Neural progenitor cell (in vitro differentiated cells): ENCODE results near the gene HPCA. TPM values are rescaled to one million over a fixed set of nuclear protein-coding genes. Genes with fewer than 3 reads are reported as not detected.

Source experiments
- DNase-seq: peaks from one replicate; pipeline ENCODE4 v3.0.0-alpha.2; 2016; ENCODE audit warnings: low spot score
- H2AFZ ChIP-seq: fragments of 200-600 bp; sonication (generic); replicated peaks from 2 replicates; pipeline ENCODE4 v1.6.1; 2016; ENCODE audit warnings: antibody characterized with exemption
- H3F3A ChIP-seq: fragments of 200-600 bp; sonication (generic); 2 replicates; pipeline ENCODE4 v1.6.1; 2016; ENCODE audit warnings: antibody characterized with exemption, low read depth
- H3K27ac ChIP-seq: fragments of 200-600 bp; sonication (generic); 2 replicates; pipeline ENCODE4 v1.5.1; 2016; ENCODE audit warnings: mild to moderate bottlenecking
- H3K27me3 ChIP-seq: fragments of 200-600 bp; sonication (generic); 2 replicates; pipeline ENCODE4 v1.6.1; 2016; ENCODE audit warnings: mild to moderate bottlenecking, moderate library complexity
- H3K36me3 ChIP-seq: fragments of 200-600 bp; sonication (generic); 2 replicates; pipeline ENCODE4 v1.5.1; 2016
- H3K4me1 ChIP-seq: fragments of 200-600 bp; sonication (generic); 2 replicates; pipeline ENCODE4 v1.6.1; 2016; ENCODE audit warnings: mixed run types
- H3K4me2 ChIP-seq: fragments of 200-600 bp; sonication (generic); 2 replicates; pipeline ENCODE4 v1.6.1; 2016
- H3K4me3 ChIP-seq: fragments of 200-600 bp; sonication (generic); 2 replicates; pipeline ENCODE4 v1.5.1; 2016
- H3K79me2 ChIP-seq: fragments of 200-600 bp; sonication (generic); 2 replicates; pipeline ENCODE4 v1.6.1; 2016; ENCODE audit warnings: low read depth
- H3K9ac ChIP-seq: fragments of 200-600 bp; sonication (generic); 2 replicates; pipeline ENCODE4 v1.6.1; 2016
- H3K9me3 ChIP-seq: fragments of 200-600 bp; sonication (generic); 2 replicates; pipeline ENCODE4 v1.5.1; 2016; ENCODE audit warnings: low read depth
- H4K20me1 ChIP-seq: fragments of 200-600 bp; sonication (generic); 2 replicates; pipeline ENCODE4 v1.6.1; 2016; ENCODE audit warnings: low read depth
- H3K27ac Mint-ChIP-seq: 3 replicates; pipeline ENCODE4 v1.8.0; 2021; ENCODE audit warnings: mixed read lengths
- H3K27me3 Mint-ChIP-seq: 2 replicates; pipeline ENCODE4 v1.8.0; 2022; ENCODE audit warnings: low read depth, mild to moderate bottlenecking, inconsistent platforms, moderate library complexity, mixed read lengths; ENCODE audit not compliant: insufficient read depth
- H3K36me3 Mint-ChIP-seq: 3 replicates; pipeline ENCODE4 v1.8.0; 2021; ENCODE audit warnings: mixed read lengths
- H3K4me1 Mint-ChIP-seq: 3 replicates; pipeline ENCODE4 v1.8.0; 2021; ENCODE audit warnings: mixed read lengths
- H3K4me3 Mint-ChIP-seq: 3 replicates; pipeline ENCODE4 v1.8.0; 2021; ENCODE audit warnings: mild to moderate bottlenecking, moderate library complexity, mixed read lengths
- H3K9me3 Mint-ChIP-seq: 3 replicates; pipeline ENCODE4 v1.8.0; 2020; ENCODE audit warnings: mixed read lengths
- EZH2 ChIP-seq: fragments of 200-600 bp; sonication (generic); IDR thresholded peaks from 2 replicates; pipeline ENCODE4 v1.6.1; 2017; ENCODE audit warnings: antibody characterized with exemption, mild to moderate bottlenecking, moderate library complexity
- EZH2phosphoT487 ChIP-seq: fragments of 200-600 bp; sonication (generic); IDR thresholded peaks from 2 replicates; pipeline ENCODE4 v1.6.1; 2017; ENCODE audit warnings: antibody characterized with exemption
- total RNA-seq: library from RNA; depleted of rRNA; stranded (reverse); fragments of >200 nt; gene quantifications from 2 replicates; pipeline ENCODE4 v1.2.3, GENCODE V29; 2015; ENCODE audit warnings: low replicate concordance
- TF ChIP-seq, protein P1 (sequence below): fragments of 200-600 bp; sonication (generic); IDR thresholded peaks from 2 replicates; pipeline ENCODE4 v1.5.1; 2017; ENCODE audit warnings: antibody characterized with exemption, mild to moderate bottlenecking

Gene HPCA
- total RNA-seq, 1 donor from 2014 or later: not detected

- Mint-ChIP-seq H3K4me3 (no peak overlapping the region), H3K27me3 (peaks cover 5% of the 10 kb centered on the region), H3K27ac (peak overlapping the region; percentile 88), H3K9me3 (no peaks in the 10 kb centered on the region), H3K36me3 (peaks cover 19% of the 10 kb centered on the region), H3K4me1 (peaks cover 35% of the 10 kb centered on the region)
- Histone ChIP-seq H4K20me1 (no peaks in the 10 kb centered on the region), H3K4me3 (no peak overlapping the region), H3K9me3 (no peaks in the 10 kb centered on the region), H3K27ac (no peak overlapping the region), H3F3A (peaks cover 8% of the 10 kb centered on the region), H3K36me3 (no peaks in the 10 kb centered on the region), H2AFZ (no peak overlapping the region), H3K4me2 (no peak overlapping the region), H3K9ac (no peak overlapping the region), H3K79me2 (no peaks in the 10 kb centered on the region), H3K4me1 (peaks cover 4% of the 10 kb centered on the region), H3K27me3 (peaks cover 4% of the 10 kb centered on the region)
- no peak for DNase-seq
- TF ChIP-seq EZH2: no peak
- no peak for TF ChIP-seq EZH2phosphoT487
- TF ChIP-seq, protein P1, sequence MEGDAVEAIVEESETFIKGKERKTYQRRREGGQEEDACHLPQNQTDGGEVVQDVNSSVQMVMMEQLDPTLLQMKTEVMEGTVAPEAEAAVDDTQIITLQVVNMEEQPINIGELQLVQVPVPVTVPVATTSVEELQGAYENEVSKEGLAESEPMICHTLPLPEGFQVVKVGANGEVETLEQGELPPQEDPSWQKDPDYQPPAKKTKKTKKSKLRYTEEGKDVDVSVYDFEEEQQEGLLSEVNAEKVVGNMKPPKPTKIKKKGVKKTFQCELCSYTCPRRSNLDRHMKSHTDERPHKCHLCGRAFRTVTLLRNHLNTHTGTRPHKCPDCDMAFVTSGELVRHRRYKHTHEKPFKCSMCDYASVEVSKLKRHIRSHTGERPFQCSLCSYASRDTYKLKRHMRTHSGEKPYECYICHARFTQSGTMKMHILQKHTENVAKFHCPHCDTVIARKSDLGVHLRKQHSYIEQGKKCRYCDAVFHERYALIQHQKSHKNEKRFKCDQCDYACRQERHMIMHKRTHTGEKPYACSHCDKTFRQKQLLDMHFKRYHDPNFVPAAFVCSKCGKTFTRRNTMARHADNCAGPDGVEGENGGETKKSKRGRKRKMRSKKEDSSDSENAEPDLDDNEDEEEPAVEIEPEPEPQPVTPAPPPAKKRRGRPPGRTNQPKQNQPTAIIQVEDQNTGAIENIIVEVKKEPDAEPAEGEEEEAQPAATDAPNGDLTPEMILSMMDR: no peak
Measured at GRCh38 chr1:32864375-32865019, 21.8 kb upstream of the HPCA start.

DNA sequence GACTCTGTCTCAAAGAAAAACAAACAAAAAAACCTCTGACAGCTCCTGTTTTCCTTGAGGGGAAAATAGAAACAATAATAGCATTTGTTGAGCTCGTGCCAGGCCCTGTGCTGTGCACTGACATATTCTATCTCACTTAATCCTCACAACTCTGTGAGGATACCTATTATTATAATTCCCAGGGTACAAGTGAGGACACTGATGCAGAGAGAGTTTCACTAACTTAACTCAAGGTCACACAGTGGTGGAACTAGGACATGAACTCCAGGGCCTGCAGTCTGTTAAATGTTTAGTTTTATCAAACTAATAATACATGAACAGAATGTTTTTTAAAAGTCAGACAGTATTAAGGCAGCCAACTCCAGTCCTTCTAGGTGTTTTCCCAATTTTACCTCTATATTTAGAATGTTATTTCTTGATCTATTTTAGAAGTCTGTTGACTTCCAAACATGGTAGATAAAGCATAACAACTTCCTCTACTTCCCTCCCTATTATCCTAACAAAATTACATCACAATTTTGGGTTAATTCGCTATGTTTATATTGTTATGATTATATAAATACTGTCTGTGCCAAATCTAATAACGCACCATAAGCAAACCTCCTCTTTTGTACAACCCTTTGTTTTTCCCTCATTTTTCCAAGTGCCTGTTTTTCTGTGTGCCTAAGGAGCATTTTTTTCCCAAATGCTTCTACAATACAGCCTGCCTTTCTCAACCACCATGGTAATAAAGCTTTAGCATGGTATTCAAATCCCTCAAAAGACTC lies 20.5 kb upstream of the HPCA start:
- no peaks in the 10 kb centered on the region for H3K9me3 ChIP-seq
- no peak overlapping the region for H3K4me3 ChIP-seq
- no peak overlapping the region for H3K9ac ChIP-seq
- DNase-seq: no peak
- H3K36me3 ChIP-seq: no peaks in the 10 kb centered on the region
- H3K27ac Mint-ChIP-seq: no peak overlapping the region
- no peaks in the 10 kb centered on the region for H3K79me2 ChIP-seq
- peaks cover 12% of the 10 kb centered on the region for H3K27me3 Mint-ChIP-seq
- H3K27me3 ChIP-seq: peaks cover 14% of the 10 kb centered on the region
- peaks cover 42% of the 10 kb centered on the region for H3K4me1 Mint-ChIP-seq
- no peaks in the 10 kb centered on the region for H3K9me3 Mint-ChIP-seq
- TF ChIP-seq, protein P1: no peak
- no peak for TF ChIP-seq EZH2
- no peak for TF ChIP-seq EZH2phosphoT487
- H3K27ac ChIP-seq: no peak overlapping the region
- no peak overlapping the region for H2AFZ ChIP-seq
- peaks cover 15% of the 10 kb centered on the region for H3F3A ChIP-seq
- no peak overlapping the region for H3K4me3 Mint-ChIP-seq
- H3K4me1 ChIP-seq: peaks cover 12% of the 10 kb centered on the region
- no peaks in the 10 kb centered on the region for H4K20me1 ChIP-seq
- H3K36me3 Mint-ChIP-seq: peaks cover 17% of the 10 kb centered on the region
- H3K4me2 ChIP-seq: no peak overlapping the region

- Histone ChIP-seq H4K20me1 (no peaks in the 10 kb centered on the region), H3K79me2 (no peaks in the 10 kb centered on the region), H3K36me3 (no peaks in the 10 kb centered on the region), H3K9me3 (no peaks in the 10 kb centered on the region), H3F3A (peaks cover 27% of the 10 kb centered on the region), H3K9ac (no peak overlapping the region), H3K27me3 (peaks cover 18% of the 10 kb centered on the region), H3K4me2 (no peak overlapping the region), H3K4me1 (peaks cover 25% of the 10 kb centered on the region), H3K4me3 (no peak overlapping the region), H3K27ac (no peak overlapping the region), H2AFZ (no peak overlapping the region)
- Mint-ChIP-seq H3K4me3 (no peak overlapping the region), H3K27ac (no peak overlapping the region), H3K27me3 (peaks cover 15% of the 10 kb centered on the region), H3K9me3 (no peaks in the 10 kb centered on the region), H3K36me3 (peaks cover 11% of the 10 kb centered on the region), H3K4me1 (peaks cover 54% of the 10 kb centered on the region)
- TF ChIP-seq, protein P1: no peak
- no peak for TF ChIP-seq EZH2phosphoT487
- no peak for TF ChIP-seq EZH2
- no peak for DNase-seq
Measured at GRCh38 chr1:32867151-32867550, 19.1 kb upstream of the HPCA start.
